GM19238 (cell line): ENCODE results near the gene RND2.

Experiments used
- DNase-seq: peaks from one replicate; pipeline ENCODE4 v3.0.0; 2011; ENCODE audit warnings: low spot score; ENCODE audit not compliant: insufficient read length

Gene RND2

GRCh38 chr17:43006639-43007551 lies 18.1 kb upstream of the RND2 start, which contains the start of gene IFI35:
TSS of gene IFI35 (plus strand) at chr17:43006784. CDS start at chr17:43006948, 164 bp downstream.
- peak; percentile 87 for DNase-seq

- no peak for DNase-seq
These were observed 14.2 kb upstream of the RND2 start for GRCh38 chr17:43010667-43011308.

GRCh38 chr17:43011728-43012472 lies 13.1 kb upstream of the RND2 start:
- no peak for DNase-seq

GRCh38 chr17:43013296-43013695 lies 11.7 kb upstream of the RND2 start:
- no peak for DNase-seq

GRCh38 chr17:43014020-43014648 lies 10.9 kb upstream of the RND2 start:
- no peak for DNase-seq

- DNase-seq = no peak
These were observed 10.1 kb upstream of the RND2 start for GRCh38 chr17:43014649-43015542.

GRCh38 chr17:43015579-43015978 lies 9.5 kb upstream of the RND2 start:
- no peak for DNase-seq

GRCh38 chr17:43016216-43016615 lies 8.8 kb upstream of the RND2 start:
- no peak for DNase-seq

- no peak for DNase-seq
These were observed 6.8 kb upstream of the RND2 start for GRCh38 chr17:43018008-43018853.

- DNase-seq = no peak
These were observed 6.1 kb upstream of the RND2 start for GRCh38 chr17:43018932-43019331.

GRCh38 chr17:43019418-43019817 lies 5.6 kb upstream of the RND2 start:
- DNase-seq = no peak

GRCh38 chr17:43020030-43020621 lies 4.9 kb upstream of the RND2 start:
- no peak for DNase-seq

GRCh38 chr17:43020789-43021740 lies 4.0 kb upstream of the RND2 start:
- DNase-seq = no peak

- DNase-seq = peak; percentile 77
These were observed 3.1 kb upstream of the RND2 start, which contains the start of gene VAT1 for GRCh38 chr17:43021741-43022512. TSS of gene VAT1 (minus strand) at chr17:43022385. CDS start at chr17:43022322, 63 bp downstream.

- no peak for DNase-seq
These were observed 243 bp downstream of the RND2 start for GRCh38 chr17:43025290-43025657.

GRCh38 chr17:43025766-43026537 lies 921 bp downstream of the RND2 start:
- DNase-seq = no peak
